K562 (cell line): ENCODE data around the gene CDK5RAP3. TPM values are rescaled to one million over a fixed set of nuclear protein-coding genes. Genes with fewer than 3 reads are reported as not detected.

Source experiments
- FOXA3 ChIP-seq, 2 experiments: fragments of 450-650 bp in 1 of 2; sonication (generic) in 1 of 2; formaldehyde crosslinking; IDR thresholded peaks in 1 of 2; conservative IDR thresholded peaks in 1 of 2; 2 replicates each; pipeline versions ENCODE4 v1.4.0 to v1.8.0; 2020 to 2022; ENCODE audit warnings: mild to moderate bottlenecking in 2 of 2, missing genetic modification reagents in 1 of 2
- FOXK2 ChIP-seq, 2 experiments: fragments of 450-650 bp; IDR thresholded peaks in 1 of 2; conservative IDR thresholded peaks in 1 of 2; 2 replicates each; pipeline ENCODE4 v1.6.1; 2016; ENCODE audit warnings: low read depth in 2 of 2, mild to moderate bottlenecking in 1 of 2
- GTF2F1 ChIP-seq: IDR thresholded peaks from 2 replicates; pipeline ENCODE4 v1.6.1; 2011; ENCODE audit warnings: low read depth, low read length, improper control_type of control experiment
- MEF2D ChIP-seq: conservative IDR thresholded peaks from 2 replicates; pipeline ENCODE4 v1.6.1; 2016; ENCODE audit warnings: low read depth, missing genetic modification characterization, missing compliant biosample characterization
- MYNN ChIP-seq, 2 experiments: sonication (generic); formaldehyde crosslinking in 1 of 2; IDR thresholded peaks; 2 replicates each; pipeline versions ENCODE4 v1.5.0 to v1.6.1; 2016 to 2020; ENCODE audit warnings: antibody characterized with exemption in 1 of 2, missing genetic modification reagents in 1 of 2
- NCOA1 ChIP-seq: fragments of 450-650 bp; IDR thresholded peaks from 2 replicates; pipeline ENCODE4 v1.6.1; 2016; ENCODE audit warnings: low read depth
- NFXL1 ChIP-seq: fragments of 450-650 bp; formaldehyde crosslinking; IDR thresholded peaks from 2 replicates; pipeline ENCODE4 v1.4.0; 2021; ENCODE audit warnings: mild to moderate bottlenecking
- NR2F6 ChIP-seq: fragments of 450-650 bp; formaldehyde crosslinking; IDR thresholded peaks from 2 replicates; pipeline ENCODE4 v1.4.0; 2020; ENCODE audit warnings: mild to moderate bottlenecking
- NR3C1 ChIP-seq: sonication (generic); formaldehyde crosslinking; IDR thresholded peaks from 2 replicates; pipeline ENCODE4 v1.8.1; 2022; ENCODE audit warnings: missing genetic modification reagents
- PHB2 ChIP-seq: fragments of 450-650 bp; IDR thresholded peaks from 2 replicates; pipeline ENCODE4 v1.6.1; 2017; ENCODE audit warnings: low read depth
- RBM25 ChIP-seq: fragments of 200-400 bp; formaldehyde crosslinking; IDR thresholded peaks from 2 replicates; pipeline ENCODE4 v1.6.1; 2018; ENCODE audit warnings: low read length, low read depth, moderate library complexity; ENCODE audit not compliant: severe bottlenecking
- RCOR1 ChIP-seq, 2 experiments: IDR thresholded peaks; 2 replicates each; pipeline ENCODE4 v1.6.1; 2012; ENCODE audit warnings: low read depth in 2 of 2, low read length in 2 of 2, borderline replicate concordance in 1 of 2, improper control_type of control experiment in 1 of 2
- RFX5 ChIP-seq: IDR thresholded peaks from 2 replicates; pipeline ENCODE4 v1.6.1; 2011; ENCODE audit warnings: low read depth, mild to moderate bottlenecking, improper control_type of control experiment, low read length
- SETDB1 ChIP-seq: IDR thresholded peaks from one replicate; pipeline ENCODE4 v1.6.1; 2012; ENCODE audit warnings: low read length, control low read depth, inconsistent platforms
- SMARCC2 ChIP-seq: fragments of 450-650 bp; IDR thresholded peaks from 2 replicates; pipeline ENCODE4 v1.6.1; 2017; ENCODE audit warnings: antibody characterized with exemption, moderate library complexity, mild to moderate bottlenecking, low read depth
- SNIP1 ChIP-seq: fragments of 450-650 bp; IDR thresholded peaks from 2 replicates; pipeline ENCODE4 v1.7.1; 2017; ENCODE audit warnings: low read depth, mild to moderate bottlenecking
- ZKSCAN8 ChIP-seq: fragments of 200-800 bp; sonication (Bioruptor generic); IDR thresholded peaks from 2 replicates; pipeline ENCODE4 v1.6.1; 2016; ENCODE audit warnings: missing genetic modification characterization, missing compliant biosample characterization
- ZNF12 ChIP-seq: sonication (generic); formaldehyde crosslinking; IDR thresholded peaks from 2 replicates; pipeline ENCODE4 v1.4.0; 2020; ENCODE audit warnings: mild to moderate bottlenecking, missing genetic modification reagents
- ZNF232 ChIP-seq: sonication (generic); formaldehyde crosslinking; IDR thresholded peaks from 2 replicates; pipeline ENCODE4 v1.8.0; 2022; ENCODE audit warnings: mild to moderate bottlenecking, missing genetic modification reagents
- ZNF347 ChIP-seq: fragments of 450-650 bp; formaldehyde crosslinking; IDR thresholded peaks from 2 replicates; pipeline ENCODE4 v1.4.0; 2020; ENCODE audit warnings: low read depth, mild to moderate bottlenecking, moderate library complexity
- ZNF384 ChIP-seq: IDR thresholded peaks from 2 replicates; pipeline ENCODE4 v1.6.1; 2012; ENCODE audit warnings: low read depth, low read length, improper control_type of control experiment
- ZNF445 ChIP-seq: fragments of 250-450 bp; sonication (Bioruptor Pico); IDR thresholded peaks from 2 replicates; pipeline ENCODE4 v1.4.0; 2020; ENCODE audit warnings: low read depth, mild to moderate bottlenecking, moderate library complexity
- ZNF561 ChIP-seq: fragments of 450-650 bp; formaldehyde crosslinking; conservative IDR thresholded peaks from 2 replicates; pipeline ENCODE4 v1.4.0; 2020; ENCODE audit warnings: mild to moderate bottlenecking, moderate library complexity
- ZNF586 ChIP-seq: fragments of 450-650 bp; formaldehyde crosslinking; conservative IDR thresholded peaks from 2 replicates; pipeline ENCODE4 v1.4.0; 2020; ENCODE audit warnings: mild to moderate bottlenecking, moderate library complexity
- ZNF717 ChIP-seq: fragments of 250-450 bp; sonication (Bioruptor Pico); IDR thresholded peaks from 2 replicates; pipeline ENCODE4 v1.5.0; 2021
- polyA plus RNA-seq, 8 experiments: library from polyadenylated mRNA; depleted of rRNA in 4 of 8; stranded (reverse) in 5 of 8; unstranded in 3 of 8; fragments of >200 nt; fragmentation: Nextera tagmentation in 2 of 8; fragmentation: Illumina TruSeq in 1 of 8; extraction: Ambion mirVana in 2 of 8; extraction: Trizol in 1 of 8; gene quantifications; 2 replicates each; pipeline versions ENCODE4 v1.2.1 to v1.2.3, GENCODE V29; 2011 to 2014; ENCODE audit warnings: inconsistent platforms in 1 of 8, missing spikeins in 1 of 8
- total RNA-seq, 7 experiments: library from RNA; depleted of rRNA in 6 of 7; stranded (reverse); fragments of >200 nt in 6 of 7; fragmentation: Illumina TruSeq in 2 of 7; extraction: Trizol in 2 of 7; gene quantifications; 2 replicates each; pipeline versions ENCODE4 v1.2.1 to v1.2.3, GENCODE V29; 2011 to 2021; ENCODE audit warnings: low replicate concordance in 1 of 7
- TF ChIP-seq, protein P1 (sequence below): conservative IDR thresholded peaks from 2 replicates; pipeline ENCODE4 v1.6.1; 2011; ENCODE audit warnings: low read depth, mild to moderate bottlenecking, low read length; ENCODE audit not compliant: control insufficient read depth
- TF ChIP-seq, protein P2 (sequence below): fragments of 250-450 bp; sonication (Bioruptor Pico); IDR thresholded peaks from 2 replicates; pipeline ENCODE4 v1.8.0; 2021; ENCODE audit warnings: moderate library complexity, mild to moderate bottlenecking, inconsistent platforms

Gene CDK5RAP3
- total and polyA plus RNA-seq, 9 of the 15 experiments (the other 6 are each of a cell fraction or from before 2014, with no cell fraction given): 44.2 to 202 (median 91.5) TPM

DNA sequence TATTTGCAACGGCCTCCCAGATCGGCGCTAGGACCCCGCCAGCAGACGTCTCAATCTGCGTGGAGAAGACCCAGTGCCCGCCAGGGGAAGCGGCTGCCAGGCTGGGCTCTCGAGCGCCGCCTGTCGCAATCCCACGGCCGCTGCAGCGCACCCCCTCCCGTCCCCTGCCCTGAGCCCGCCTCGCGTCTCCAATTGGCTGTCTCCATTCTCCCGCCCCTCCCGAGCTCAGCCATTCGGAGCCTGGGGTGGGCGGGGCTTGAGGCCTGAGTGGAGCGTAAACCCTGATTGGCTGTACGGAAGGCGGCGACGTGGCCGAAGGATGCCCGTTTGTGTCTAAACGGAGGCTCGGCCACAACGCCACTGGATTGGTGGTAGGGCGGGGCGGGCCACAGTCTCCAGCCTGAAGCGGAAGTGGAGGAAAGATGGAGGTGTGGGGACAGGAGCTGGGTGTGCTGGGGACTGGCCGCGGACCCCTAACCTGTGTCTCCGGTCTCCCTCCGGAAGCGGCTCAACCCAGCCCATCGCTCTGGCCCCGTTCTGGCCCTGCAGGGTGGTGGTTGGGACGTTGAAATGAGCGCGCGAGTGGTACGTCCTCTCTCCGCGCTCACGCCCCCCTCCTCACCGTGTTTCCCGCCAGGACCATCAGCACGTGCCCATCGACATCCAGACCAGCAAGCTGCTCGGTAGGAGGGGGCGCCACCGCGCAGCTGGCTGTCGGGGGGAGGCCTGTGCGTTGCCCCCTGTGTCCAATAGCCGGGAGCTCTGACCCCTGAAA, at the start of gene CDK5RAP3 (continued):
- TF ChIP-seq SNIP1 (no peak), NFXL1 (no peak), FOXK2 (conservative IDR thresholded peaks at IDR 0.05 in 1 of 2, IDR thresholded peaks at IDR 0.05 in 1 of 2; ENCODE audit: low read depth in 2 of 2) (peak; percentile 49 to 58; a peak in 2 of 4 replicates), RCOR1 (IDR thresholded peaks at IDR 0.05; ENCODE audit: borderline replicate concordance in 1 of 2, low read depth in 2 of 2, low read length in 2 of 2) (peak; percentile 50 to 55; a peak in 3 of 4 replicates), NR2F6 (CRISPR knock-in tag) (no peak), ZNF586 (CRISPR knock-in tag) (no peak), PHB2 (no peak), ZNF561 (CRISPR knock-in tag) (no peak), SMARCC2 (no peak), MEF2D (no peak), FOXA3 (CRISPR knock-in tag; conservative IDR thresholded peaks at IDR 0.05 in 1 of 2, IDR thresholded peaks at IDR 0.05 in 1 of 2) (peak in 1 of 2 experiments; percentile 69; a peak in 2 of 4 replicates), NCOA1 (no peak; the same call in 1 of the 2 replicates), ZNF232 (peak; percentile 92; the same call in 1 of the 2 replicates), SETDB1 (no peak), GTF2F1 (0 out of 2 replicates have a peak, but pooled peaks have one; percentile 41), ZNF347 (CRISPR knock-in tag) (no peak), ZKSCAN8 (CRISPR knock-in tag) (no peak), ZNF717 (no peak), ZNF12 (CRISPR knock-in tag) (no peak), RBM25 (peak; percentile 82), RFX5 (no peak), ZNF445 (CRISPR knock-in tag) (no peak), ZNF384 (no peak), NR3C1 (CRISPR knock-in tag) (no peak), MYNN (IDR thresholded peaks at IDR 0.05) (no peak), MYNN (CRISPR knock-in tag; IDR thresholded peaks at IDR 0.05) (no peak)
- TF ChIP-seq, protein P1, sequence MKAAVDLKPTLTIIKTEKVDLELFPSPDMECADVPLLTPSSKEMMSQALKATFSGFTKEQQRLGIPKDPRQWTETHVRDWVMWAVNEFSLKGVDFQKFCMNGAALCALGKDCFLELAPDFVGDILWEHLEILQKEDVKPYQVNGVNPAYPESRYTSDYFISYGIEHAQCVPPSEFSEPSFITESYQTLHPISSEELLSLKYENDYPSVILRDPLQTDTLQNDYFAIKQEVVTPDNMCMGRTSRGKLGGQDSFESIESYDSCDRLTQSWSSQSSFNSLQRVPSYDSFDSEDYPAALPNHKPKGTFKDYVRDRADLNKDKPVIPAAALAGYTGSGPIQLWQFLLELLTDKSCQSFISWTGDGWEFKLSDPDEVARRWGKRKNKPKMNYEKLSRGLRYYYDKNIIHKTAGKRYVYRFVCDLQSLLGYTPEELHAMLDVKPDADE: 0 out of 2 replicates have a peak, but pooled peaks have one; percentile 21
- TF ChIP-seq, protein P2, sequence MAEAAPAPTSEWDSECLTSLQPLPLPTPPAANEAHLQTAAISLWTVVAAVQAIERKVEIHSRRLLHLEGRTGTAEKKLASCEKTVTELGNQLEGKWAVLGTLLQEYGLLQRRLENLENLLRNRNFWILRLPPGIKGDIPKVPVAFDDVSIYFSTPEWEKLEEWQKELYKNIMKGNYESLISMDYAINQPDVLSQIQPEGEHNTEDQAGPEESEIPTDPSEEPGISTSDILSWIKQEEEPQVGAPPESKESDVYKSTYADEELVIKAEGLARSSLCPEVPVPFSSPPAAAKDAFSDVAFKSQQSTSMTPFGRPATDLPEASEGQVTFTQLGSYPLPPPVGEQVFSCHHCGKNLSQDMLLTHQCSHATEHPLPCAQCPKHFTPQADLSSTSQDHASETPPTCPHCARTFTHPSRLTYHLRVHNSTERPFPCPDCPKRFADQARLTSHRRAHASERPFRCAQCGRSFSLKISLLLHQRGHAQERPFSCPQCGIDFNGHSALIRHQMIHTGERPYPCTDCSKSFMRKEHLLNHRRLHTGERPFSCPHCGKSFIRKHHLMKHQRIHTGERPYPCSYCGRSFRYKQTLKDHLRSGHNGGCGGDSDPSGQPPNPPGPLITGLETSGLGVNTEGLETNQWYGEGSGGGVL: no peak
